Stimulated activated CD8-positive, alpha-beta memory T cell treated with anti-CD3 and anti-CD28 coated beads, Interleukin-15, amount 100 ng/mL, for 4 hours (primary cell): ENCODE results near the gene PLAC8L1.
"Not testable (repeated sequence)": the region's sequence is repeated elsewhere in the genome, so short reads cannot be mapped to it uniquely, and the experiment has no call there.

Source experiments
- DNase-seq, 2 donors: peaks; one replicate each; pipeline ENCODE4 v3.0.0-alpha.2; 2020; ENCODE audit warnings: low read depth in 2 of 2

Gene PLAC8L1, protein sequence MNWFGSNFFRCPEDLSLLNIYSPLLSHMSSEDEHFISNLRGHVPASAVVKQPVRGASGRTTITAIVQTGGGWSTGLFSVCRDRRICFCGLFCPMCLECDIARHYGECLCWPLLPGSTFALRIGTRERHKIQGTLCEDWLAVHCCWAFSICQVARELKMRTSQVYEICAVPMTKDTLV

DNA sequence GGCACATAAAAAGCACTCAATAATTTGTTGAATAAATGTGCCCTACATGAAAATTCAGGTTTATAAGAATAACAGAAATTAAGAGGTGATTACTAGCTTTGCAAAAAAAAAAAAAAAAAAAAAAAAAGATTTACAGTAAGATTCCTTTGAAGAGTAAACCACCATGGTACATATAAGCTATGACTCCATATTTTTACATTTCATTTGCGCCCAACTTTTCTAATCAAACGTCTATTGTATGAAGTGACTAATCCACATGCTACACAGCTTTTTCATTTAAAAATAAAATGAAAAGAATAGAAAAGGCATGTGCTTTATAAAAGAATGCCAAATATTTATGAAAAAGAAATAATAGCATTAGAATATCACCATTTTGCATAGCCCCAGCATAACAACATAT is at the start of gene PLAC8L1:
TSS of gene PLAC8L1 (minus strand) at position 101 of the 400 bp plus-strand sequence. CDS start 1,266 bp downstream, outside the sequence.
- DNase-seq, result no peak

DNA sequence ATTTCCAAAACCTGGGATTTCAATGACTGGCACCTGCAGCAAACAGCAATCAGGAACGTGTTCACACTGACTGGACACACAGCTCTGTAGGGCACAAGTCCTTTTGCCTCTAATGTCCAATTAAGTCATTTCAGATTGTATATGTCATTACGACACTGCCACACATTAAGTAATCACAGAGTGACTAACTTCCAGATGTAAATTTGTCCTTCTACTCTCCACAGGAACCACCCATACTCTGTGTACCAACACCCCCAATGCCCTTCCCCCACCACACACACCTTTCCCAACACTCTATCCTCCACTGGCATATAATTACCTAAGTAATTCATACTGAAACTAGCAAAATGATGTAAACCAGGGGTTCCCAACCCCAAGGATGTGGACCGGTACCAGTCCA is 46.6 kb upstream of the PLAC8L1 start:
- no peak for DNase-seq

DNA sequence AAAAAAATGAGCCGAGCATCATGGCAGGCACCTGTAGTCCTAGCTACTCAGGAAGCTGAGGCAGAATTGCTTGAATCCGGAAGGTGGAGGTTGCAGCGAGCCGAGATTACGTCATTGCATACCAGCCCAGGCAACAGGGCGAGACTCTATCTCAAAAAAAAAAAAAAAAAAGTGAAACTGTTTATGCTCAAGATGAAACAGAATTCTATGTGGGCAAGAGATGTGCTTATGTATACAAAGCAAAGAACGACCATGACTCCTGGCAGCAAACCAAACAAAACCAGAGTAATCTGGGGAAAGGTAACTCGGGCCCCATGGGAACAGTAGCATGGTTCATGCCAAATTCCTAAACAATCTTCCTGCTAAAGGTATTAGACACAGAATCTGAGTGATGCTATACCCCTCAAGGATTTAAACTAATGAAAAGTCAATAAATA is 32.6 kb upstream of the PLAC8L1 start:
- no peak for DNase-seq

DNA sequence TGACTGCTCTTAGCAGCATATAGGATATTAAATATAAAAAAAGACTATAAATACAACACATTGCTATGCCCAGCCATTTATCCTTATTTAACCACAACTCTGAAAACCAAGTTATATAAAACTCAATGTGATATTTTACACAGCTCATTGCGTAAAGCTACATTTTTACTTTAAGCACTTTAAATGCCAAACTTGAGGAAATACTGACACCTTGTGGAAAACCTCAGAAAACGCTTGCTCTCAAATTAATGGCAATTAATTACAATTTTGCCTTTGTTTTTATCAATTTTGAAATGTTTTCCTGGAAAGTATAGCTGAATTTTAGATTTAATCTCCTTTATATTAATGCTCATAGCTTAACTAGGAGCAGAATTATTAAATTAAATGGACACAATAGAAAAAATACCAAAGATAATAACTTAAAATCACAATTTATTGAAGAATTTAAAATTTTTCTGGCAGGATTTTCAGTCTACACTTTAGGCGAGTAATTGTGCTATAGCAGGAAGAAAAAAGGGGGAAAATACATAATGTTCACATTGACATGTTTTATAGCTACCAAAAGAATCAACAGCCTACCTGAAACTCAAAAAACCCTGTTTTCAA is 25.2 kb upstream of the PLAC8L1 start:
- no peak for DNase-seq

DNA sequence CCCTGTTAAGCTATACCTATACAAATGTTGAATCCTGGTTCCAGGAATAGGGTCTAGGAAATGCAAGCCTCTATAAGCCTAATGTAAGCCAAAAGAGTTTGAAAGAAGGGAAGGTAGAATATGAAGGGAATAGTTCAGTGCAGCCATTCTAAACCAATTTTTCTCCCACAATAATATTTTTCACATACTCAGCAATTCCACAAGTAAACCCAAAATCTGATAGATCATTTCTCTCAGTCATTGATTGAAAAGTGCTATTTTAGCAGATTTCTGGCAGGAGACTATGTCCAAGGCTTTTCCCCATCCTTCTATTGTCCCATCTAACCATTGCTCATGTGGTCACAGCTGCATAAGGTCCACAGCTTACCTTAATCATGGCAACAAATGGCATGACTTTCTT is 20.7 kb upstream of the PLAC8L1 start:
- DNase-seq, result no peak

DNA sequence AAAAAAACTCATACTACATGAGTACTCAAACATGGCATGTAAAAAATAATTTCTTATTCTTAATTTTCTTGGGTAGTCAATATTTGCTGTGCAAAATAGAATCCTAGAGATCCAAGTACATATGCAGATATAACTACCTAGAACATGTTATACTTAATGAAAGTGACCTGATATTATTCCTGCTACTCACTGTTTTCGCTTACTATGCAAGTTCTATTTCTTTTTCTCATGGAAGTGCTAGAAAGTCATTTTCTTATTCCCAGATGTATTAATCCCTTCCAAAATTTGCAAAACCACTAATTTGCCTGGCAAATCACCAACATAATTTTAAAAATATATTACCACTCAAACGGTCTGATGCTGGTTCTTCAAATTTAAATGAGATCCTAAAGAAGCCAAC is 19.2 kb upstream of the PLAC8L1 start:
- DNase-seq, result no peak

DNA sequence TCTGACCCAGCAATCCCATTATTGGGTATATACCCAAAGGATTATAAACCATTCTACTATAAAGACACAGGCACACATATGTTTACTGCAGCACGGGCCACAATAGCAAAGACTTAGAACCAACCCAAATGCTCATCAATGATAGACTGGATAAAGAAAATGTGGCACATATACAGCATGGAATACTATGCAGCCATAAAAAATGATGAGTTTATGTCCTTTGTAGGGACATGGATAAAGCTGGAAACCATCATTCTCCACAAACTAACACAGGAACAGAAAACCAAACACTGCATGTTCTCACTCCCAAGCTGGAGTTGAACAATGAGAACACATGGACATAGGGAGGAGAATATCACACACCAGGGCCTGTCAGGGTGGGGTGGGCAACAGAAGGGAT is 16.1 kb upstream of the PLAC8L1 start:
- not testable (repeated sequence) for DNase-seq

DNA sequence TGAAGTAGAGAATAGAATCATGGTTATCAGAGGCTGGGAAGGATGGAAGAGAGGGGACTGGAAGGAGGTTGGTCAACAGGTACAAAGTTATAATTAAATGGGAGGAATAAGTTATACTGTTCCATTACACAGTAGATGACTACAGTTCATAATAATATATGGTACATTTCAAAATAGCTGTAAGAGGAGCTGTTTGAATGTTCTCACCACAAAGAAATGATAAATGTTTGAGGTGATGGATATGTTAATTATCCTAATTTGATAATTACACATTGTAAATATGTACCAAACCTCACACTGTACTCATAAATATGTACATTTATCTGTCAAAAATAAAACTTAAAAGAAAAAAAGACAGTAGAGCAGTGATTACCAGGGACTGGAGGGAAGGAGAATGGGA is 12.9 kb upstream of the PLAC8L1 start:
- DNase-seq, result no peak

DNA sequence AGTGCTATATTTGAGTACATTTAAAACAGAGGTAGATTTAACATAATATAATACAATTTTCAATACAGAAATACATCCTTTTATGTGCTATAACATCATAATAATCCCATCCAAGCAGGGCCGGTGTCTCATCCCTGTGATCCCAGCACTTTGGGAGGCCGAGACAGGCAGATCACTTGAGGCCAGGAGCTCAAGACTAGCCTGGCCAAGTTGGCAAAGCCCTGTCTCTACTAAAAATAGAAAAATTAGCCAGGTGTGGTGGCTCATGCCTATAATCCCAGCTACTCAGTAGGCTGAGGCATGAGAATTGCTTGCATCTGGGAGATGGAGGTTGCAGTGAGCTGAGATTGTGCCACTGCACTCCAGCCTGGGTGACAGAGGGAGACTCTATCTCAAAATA is 11.8 kb upstream of the PLAC8L1 start:
- DNase-seq, result not testable (repeated sequence)

DNA sequence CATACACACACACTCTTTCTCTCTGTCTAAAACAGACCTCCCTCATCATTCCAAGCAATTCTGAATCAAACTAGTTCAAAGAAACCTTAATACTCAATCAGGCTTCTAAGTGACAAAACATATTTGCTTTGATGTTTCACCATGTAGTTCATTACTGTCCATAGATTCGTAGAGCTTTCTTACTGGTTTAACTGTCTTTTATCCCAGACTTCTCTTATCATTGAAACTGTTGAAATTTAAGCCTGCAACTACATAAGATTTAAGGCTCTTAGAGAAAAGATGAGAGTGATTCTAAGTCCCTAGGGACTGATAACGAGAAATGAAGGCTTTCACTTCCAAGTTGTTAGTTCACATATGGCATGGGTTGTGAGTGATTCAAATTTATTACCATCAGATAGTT is 11.0 kb upstream of the PLAC8L1 start:
- no peak for DNase-seq

DNA sequence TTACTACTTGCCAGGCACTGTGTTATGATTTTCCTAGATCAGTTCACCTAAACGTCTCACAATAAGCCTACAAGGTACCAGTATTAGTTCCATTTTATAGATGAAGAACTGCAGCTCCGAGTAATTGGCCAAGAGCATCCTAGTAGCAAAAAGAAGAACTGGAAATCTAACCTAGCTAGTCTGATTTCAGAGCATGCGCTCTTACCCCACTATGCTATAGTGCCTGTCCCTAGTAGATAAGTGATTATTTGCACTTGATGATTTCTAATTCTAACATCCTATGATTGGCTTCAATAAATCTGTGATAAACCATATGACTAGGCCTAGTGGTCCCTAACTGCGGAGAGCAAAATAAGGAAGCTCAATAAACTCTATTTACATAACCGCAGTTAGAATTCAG is 7.1 kb upstream of the PLAC8L1 start:
- DNase-seq, result no peak

DNA sequence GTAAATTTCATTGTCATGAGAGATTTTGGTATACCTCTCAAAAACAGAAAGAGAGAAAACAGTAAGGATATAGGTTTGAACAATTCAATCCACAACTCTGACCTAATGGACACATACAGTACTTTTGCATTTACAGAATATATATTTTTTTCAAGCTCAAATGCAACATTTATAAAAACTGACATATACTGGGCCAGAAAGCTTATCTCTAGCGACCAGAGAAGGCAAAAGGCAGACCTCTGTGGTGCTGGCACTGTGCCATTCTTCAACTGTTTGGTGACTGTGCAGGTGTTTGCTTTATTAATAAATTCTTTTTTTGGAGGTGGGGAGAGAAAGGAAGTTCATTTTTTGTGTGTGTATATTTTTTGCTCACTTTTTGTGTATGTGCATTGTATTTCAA is 6.0 kb upstream of the PLAC8L1 start:
- no peak for DNase-seq

DNA sequence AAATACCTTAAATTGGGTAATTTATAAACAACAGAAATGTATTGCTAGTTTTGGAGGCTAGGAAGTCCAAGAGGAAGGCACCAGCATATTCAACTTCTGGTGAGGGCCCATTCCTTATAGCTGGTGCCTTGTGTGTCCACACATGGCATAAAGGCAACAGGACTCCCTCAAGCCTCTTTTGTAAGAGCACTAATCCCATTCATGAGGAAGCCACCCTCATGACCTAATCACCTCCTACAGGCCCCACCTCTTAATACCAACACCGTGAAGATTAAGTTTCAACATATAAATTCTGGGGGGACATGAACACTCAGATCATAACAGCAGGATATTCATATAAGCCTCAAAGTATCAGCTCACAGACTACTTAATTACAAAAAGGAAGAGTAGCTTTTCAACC is 4.0 kb upstream of the PLAC8L1 start:
- DNase-seq, result no peak

DNA sequence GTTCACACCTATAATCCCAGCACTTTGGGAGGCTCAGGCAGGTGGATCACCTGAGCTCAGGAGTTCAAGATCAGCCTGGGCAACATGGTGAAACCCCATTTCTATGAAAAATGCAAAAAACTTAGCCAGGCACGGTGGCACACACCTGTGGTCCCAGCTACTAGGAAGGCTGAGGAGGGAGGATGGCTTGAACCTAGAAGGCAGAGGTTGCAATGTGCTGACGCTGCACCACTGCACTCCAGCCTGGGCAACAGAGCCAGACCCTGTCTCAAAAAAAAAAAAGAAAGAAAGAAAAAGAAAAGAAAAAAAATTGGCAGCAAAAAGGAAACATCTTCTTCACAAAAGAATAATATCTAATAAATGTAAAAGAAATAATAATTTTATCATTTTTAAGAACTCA is 3.5 kb upstream of the PLAC8L1 start:
- not testable (repeated sequence) for DNase-seq

DNA sequence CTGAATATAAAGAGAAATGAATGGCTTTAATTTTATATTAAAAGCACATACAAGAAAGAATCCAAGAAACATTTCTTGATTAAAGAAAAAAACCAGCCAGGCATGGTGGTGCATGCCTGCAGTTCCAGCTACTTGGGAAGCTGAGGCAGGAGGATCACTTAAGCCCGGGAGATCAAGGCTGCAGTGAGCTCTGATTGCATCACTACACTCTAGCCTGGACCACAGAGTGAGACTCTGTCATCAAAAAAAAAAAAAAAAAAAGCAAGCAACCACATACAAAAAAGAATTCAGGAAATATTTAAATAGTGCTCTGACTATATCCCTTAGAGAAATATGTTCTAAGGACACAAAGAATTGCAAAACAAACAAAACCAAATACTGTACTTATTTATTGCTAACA is 2.5 kb upstream of the PLAC8L1 start:
- no peak for DNase-seq

DNA sequence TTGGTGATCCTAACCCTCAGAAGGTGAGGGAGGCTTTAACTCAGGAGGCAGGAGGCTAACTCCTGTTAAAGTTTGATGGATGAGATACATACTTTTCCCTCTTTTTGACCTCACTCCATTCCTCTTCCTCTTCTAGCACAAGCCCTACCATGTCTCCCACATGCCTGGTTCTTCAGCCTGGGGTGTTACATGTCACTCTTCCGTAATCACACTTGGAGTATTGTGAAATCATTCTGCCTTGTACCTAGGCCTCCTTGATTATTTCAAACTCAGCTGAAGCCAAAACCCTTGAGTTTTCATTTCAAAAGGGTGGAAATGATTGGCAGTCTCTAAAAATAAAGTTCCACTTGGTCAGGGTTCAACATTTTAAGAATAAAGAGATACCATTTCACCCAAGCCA is 1.8 kb downstream of the PLAC8L1 start:
- DNase-seq, result no peak

DNA sequence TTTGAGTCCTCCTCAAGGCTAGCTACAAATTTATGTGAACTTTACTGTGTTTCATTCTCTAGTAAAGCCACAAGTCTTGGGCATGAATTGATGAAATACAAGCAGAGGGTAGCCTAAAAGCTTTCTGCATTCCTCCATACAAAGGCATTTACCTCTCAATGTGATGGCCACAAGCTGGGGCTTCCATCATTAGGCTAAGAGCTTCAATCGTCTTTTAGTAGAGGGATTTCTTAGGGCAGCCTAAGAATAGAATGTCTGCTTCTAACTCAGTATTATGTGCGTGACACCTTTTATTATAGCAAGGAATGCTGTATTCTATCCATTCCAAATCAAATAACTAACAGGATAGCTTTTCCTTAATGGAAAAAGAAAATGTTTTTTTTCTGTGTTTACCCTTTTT is 3.7 kb downstream of the PLAC8L1 start:
- no peak for DNase-seq

DNA sequence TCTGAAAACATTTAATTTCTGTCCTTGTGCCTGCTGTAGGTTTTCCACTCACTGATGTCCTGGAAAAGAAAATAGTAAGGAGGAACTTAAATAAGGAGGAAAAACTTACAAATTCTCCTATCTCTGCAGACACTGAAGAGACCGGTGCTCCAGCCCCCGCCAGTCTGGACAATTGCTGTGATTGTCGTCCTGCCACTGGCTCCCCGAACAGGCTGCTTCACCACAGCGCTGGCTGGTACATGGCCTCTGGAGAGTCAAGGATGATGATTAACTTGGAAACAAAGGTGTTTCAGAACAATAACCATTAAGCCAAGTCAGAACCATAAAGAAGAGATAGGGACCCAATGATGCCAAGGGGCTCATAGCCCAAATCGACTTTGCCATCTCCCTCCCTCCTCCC is 7.3 kb downstream of the PLAC8L1 start:
- no peak for DNase-seq

DNA sequence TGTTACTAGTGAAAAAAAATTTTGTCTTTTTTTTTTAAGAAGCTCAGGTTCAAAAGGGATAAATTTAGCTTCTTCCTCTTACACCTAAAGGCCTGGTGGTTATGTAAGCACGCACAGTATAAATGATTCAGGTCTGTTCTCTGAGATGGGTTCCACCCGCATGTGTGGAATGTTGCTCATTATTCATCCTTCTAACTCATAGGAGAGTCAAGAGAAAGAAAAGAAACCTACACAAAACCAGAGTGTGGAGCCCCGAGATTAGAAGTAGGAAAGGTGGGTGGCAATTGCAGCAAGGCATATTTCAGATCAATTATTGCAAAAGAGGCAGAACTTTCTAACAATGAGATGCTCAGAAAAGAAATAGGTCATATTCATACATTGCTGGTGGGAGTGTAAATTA is 13.5 kb downstream of the PLAC8L1 start:
- DNase-seq, result no peak

DNA sequence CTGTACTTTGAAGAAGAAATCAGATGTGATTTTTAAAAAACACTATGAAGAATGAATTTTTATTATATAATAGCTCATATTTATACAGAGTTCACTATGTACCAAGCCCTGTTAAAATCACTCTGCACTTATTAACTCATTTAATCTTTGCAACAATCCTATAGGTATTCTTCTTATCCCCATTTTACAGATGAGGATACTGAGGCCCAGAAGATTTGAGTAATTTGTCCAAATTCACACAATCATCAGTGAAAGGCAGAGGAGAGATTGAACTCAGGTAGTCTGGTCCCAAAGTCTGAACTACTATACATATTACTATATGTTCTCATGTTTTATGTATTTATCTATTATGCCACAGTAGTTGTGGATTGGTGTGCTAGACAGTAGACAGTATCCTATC is 16.1 kb downstream of the PLAC8L1 start:
- no peak for DNase-seq

DNA sequence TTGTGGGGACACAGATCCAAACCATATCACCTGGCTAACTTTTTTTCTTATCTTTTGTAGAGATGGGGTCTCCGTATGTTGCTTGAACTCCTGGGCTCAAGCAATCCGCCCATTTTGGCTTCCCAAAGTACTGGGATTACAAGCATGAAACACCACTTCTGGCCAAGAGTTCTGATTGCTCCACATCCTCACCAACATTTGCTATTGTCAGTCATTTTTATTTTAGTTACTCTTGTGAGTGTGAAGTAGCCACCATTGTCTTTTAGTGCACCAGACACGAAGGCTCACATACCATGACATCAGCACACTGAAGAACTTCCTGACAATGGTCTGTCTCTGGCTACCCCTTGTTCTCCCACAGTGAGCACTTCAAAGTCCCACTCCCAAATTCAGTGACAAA is 17.3 kb downstream of the PLAC8L1 start:
- no peak for DNase-seq

DNA sequence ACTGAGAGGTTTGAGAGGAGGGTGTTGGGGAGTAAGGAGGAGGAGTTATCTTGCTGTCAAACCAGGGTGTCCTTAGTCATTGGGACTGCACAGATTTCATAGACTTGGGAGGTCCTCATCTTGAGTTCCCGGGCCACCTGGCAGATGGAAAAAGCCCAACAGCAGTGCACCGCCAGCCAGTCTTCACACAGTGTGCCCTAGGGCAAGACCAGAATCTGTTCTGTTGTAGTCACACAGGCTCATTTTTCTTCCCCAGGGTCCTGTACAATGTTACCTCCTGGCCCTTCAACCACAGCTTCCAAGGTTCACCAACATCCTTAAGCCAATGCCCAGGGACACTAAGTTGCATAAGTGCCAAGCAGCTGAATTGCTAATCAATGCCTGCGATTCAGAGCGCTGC is 21.0 kb downstream of the PLAC8L1 start:
- no peak for DNase-seq

DNA sequence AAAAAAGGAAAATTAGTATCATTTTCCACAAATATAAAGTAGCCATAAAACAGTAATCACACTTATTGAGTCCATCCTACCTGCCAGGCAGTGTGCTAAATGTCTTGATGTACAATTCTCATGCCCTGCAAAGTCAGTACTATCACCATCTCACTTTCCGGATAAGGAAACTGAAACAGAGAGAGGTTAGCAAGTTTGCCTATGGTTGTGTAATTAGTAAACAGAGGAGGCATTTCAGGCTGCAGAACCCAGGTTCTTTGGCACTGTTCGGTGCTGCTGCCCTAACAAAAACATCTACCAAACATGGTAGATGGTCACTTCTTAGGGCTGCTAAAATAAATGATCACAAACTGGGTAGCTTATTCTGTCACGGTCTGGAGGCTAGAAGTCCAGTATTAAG is 22.6 kb downstream of the PLAC8L1 start:
- DNase-seq, result no peak

DNA sequence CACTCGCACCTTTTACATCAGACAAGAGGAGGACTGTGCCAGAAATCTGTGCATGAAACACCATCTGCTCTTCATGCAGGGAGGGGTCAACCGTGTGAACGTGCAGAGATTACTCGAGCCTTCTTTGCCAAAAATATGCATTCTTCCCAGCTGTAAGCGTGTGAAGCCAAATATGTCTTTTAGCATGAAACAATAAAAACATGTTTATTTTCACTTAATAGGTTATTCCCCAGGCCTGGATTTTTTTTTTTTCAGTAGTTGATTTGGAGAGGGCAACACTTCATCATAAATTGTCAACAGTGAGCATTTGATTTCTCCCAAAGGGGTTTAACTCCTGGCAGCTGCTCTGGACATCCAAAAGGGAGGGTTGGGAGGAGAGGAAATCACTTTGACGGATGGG is 23.8 kb downstream of the PLAC8L1 start:
- DNase-seq, result no peak
